Measurements from ENCODE around the gene CCDC148.

DNA sequence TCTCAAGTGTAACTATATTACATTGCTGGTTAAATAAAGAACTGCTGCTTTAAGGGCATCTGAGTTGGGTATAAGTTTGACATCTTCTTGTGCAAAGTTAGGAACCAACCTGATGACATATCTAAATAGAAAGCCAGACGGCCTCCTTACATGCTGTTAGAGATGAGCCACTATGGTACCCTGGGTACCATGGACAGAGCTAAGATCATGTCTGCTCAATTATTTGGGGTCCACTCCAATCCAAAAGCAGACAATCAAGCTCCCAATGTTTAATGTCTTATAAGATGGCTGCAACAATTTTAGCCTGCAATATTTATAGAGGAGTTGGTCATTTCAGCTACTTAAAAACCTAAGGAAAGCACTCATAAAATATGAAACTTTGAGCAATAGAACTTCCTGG, 268.6 kb downstream of the CCDC148 start:
- TF ChIP-seq POLR2AphosphoS5 (IDR thresholded peaks at IDR 0.05; ENCODE audit: borderline replicate concordance, low read depth, low read length) (no peak), EZH2 (IDR thresholded peaks at IDR 0.05) (no peak)
